ENCODE results near the gene DSG3.
A peak's percentile ranks its signal among the peaks of the same experiment; 100 is the strongest.

The DSG3 gene

DNA sequence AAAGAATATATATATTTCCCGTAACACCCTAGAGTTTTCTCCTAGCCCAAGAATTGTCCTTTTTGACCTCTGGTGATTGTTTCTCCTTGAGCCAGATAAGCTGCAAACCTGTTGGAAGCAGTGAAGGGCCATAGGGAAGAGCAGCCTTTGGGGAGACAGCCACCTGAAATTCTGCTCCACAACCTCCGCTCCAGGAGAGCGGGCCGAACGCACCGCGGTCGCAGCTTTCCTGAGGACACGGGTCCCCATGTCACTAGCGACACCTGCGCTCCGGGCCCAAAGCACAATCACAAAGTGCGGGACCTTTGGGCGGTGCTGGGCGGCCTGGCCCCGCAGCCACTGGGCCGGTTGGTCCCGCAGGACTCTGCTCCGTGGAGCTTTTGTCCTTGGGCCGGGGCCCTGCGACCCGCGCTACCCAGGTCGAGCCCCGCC, 49.9 kb downstream of the DSG3 start:
- ChIA-PET CTCF (interaction anchor here (1.0 kb wide), 1 partner anchor 58 kb away, joined by 3 read pairs; no protein-coding TSS in a partner anchor), POLR2A (no interaction called here)
- TF ChIP-seq, protein P1, sequence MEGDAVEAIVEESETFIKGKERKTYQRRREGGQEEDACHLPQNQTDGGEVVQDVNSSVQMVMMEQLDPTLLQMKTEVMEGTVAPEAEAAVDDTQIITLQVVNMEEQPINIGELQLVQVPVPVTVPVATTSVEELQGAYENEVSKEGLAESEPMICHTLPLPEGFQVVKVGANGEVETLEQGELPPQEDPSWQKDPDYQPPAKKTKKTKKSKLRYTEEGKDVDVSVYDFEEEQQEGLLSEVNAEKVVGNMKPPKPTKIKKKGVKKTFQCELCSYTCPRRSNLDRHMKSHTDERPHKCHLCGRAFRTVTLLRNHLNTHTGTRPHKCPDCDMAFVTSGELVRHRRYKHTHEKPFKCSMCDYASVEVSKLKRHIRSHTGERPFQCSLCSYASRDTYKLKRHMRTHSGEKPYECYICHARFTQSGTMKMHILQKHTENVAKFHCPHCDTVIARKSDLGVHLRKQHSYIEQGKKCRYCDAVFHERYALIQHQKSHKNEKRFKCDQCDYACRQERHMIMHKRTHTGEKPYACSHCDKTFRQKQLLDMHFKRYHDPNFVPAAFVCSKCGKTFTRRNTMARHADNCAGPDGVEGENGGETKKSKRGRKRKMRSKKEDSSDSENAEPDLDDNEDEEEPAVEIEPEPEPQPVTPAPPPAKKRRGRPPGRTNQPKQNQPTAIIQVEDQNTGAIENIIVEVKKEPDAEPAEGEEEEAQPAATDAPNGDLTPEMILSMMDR (IDR thresholded peaks at IDR 0.05; ENCODE audit: control extremely low read depth, extremely low read depth, low read depth, missing control alignments), result no peak
- no peak for DNase-seq (ENCODE audit: extremely low spot score)

DNA sequence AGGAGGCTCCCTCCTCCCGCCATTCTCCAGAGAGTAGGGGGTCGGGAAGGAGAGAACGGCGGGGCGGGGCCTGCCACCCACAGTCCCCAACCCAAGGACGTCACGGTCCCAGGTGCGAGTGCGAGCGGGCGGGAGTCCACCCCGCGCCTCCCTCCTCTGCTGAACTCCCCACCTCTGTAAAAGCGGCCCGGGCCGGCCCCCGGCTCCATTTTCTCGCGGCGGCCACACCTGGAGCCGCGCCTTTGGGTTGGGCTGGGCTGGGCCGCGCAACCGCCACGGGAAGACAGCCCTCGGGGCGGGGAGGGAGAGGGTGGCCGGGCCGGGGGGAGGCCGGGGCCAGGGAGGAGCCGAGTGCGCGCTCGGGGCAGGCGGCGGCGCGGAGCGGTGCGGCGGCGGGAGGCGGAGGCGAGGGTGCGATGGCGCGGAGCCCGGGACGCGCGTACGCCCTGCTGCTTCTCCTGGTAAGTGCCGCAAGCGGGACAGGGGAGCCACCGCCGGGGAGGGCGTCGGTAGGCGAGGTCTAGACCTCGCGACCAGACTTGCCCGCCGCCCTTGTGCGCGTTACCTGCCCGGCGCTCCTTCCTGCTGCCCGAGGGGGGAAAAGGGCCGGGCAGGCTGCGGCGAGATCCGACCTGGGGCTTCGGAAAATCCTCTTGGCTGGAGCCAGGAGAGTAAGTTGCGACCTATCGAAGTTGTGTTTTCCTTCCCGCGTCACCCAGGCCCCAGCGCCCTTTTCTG, 50.5 kb downstream of the DSG3 start, which contains the start of gene DSG2:
Gene DSG2 (plus strand): TSS at position 342 of the 738 bp plus-strand sequence. CDS start 75 bp downstream, at position 417.
- ChIA-PET POLR2A (no interaction called here), CTCF (interaction anchor here (0.6 to 1.0 kb wide), 2 partner anchors 16 to 58 kb away, joined by 3 read pairs; no protein-coding TSS in a partner anchor)
- TF ChIP-seq, protein P1 (IDR thresholded peaks at IDR 0.05; ENCODE audit: control extremely low read depth, extremely low read depth, low read depth, missing control alignments), result no peak
- peak; percentile 86 for DNase-seq (ENCODE audit: extremely low spot score)

DNA sequence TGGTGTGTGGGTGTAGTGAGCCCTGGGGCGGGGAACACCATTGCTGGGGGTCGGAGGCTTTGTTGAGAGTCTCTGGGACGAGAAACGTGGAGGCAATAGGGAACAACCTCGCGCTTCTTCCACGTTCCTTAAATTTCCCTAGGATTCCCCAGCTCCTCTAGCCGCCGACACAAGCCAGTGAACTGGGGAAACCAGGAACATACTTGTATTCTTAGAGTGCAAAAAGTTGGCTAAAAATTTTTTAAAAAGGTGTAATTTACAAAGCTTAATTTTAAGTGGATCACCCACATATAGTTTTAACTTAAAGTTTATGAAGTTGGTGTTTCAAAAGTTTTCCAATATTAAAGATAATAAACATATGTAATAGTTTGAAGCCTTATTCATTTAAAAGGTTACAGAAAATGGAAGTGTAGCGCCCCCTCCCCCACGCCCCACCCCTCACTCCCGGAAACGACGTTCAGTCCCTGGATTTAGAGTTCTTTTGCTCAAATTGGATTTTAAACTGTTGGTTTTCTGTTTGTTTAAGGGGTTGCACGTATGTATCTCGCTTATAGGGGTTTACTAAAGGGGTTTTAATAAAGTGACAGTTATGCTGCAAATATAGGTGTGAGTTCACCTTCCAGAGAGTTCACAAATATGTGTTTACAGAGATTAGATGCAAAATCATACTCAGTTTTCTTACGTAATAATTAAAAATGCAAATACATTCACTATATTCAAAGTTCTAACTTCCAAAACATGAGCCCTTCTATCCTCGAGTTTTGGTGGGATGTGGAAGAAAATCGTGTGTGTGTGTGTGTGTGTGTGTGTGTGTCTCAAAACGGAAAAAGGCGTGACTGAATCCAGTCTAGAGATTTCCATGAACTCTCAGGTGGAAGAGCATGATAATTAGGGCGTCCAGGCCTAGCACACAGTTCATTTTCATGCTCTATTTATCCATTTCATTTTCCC, 51.3 kb downstream of the DSG3 start:
- CTCF ChIA-PET, result interaction anchor here (0.6 to 2.2 kb wide), 4 partner anchors 17 to 659 kb away, joined by 3 to 4 read pairs (median 4); no protein-coding TSS in a partner anchor
- POLR2A ChIA-PET, result interaction anchor here (0.6 kb wide), 1 partner anchor 120 kb away, joined by 3 read pairs; no protein-coding TSS in a partner anchor
- DNase-seq (ENCODE audit: extremely low spot score), result no peak
- TF ChIP-seq, protein P1 (IDR thresholded peaks at IDR 0.05; ENCODE audit: control extremely low read depth, extremely low read depth, low read depth, missing control alignments), result no peak

DNA sequence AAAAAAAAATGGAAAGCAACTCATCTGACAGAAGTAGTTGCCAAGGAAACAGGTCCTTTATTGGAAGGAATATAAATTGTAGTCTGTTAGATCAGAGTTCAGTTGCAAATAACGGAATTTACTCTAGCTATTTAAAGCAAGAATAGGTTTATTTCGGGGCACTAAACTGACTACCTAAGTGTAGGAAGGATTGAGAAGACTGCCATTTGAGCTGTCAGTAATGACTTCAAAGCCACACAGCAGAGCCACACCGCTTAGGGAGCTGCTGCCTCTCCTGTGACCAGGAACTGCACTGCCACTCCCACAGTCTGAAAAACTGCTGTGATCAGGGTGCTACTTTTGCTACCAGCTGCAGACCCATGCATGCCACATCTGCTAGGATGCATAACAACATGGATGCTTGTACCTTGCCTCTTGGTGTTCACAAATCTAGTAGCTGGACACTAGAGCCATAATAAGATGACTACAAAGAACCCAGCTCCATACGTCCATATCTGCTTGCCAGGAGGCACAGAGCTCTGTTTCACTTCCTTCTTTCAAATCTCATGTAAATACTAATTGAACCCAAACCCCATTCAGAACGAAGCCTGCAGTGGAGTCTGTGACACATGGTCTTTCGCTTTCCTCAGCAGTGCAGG, 52.6 kb downstream of the DSG3 start:
- CTCF ChIA-PET, result interaction anchor here (0.9 to 4.0 kb wide), 10 partner anchors 10 to 658 kb away, joined by 3 to 12 read pairs (median 4); no protein-coding TSS in a partner anchor
- POLR2A ChIA-PET, result interaction anchor here (0.7 to 1.9 kb wide), 2 partner anchors 13 to 293 kb away, joined by 5 to 9 read pairs; no protein-coding TSS in a partner anchor
- DNase-seq (ENCODE audit: extremely low spot score), result peak; percentile 65
- TF ChIP-seq, protein P1 (IDR thresholded peaks at IDR 0.05; ENCODE audit: control extremely low read depth, extremely low read depth, low read depth, missing control alignments), result no peak

DNA sequence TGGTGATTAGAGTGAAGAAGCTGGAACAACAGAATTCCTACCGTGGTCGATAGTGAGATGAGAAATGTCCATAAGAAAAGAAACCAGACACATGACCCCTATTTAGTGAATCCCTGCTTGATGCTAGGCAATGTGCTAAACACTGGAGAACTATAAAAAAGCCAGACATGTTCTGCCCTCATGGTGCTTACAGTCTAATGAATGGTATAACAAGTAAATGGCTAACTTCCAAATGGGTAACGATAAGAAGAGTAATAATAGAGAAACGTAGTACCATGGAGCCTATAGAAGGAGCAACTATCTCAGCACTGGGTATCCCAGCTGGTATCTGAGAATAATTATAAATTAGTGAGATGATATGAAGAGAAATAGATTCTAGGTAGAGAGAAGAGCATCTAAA, 55.5 kb downstream of the DSG3 start:
- ChIA-PET CTCF (interaction anchor here (0.7 to 4.0 kb wide), 5 partner anchors 9 to 79 kb away, joined by 4 to 12 read pairs (median 5); no protein-coding TSS in a partner anchor), POLR2A (no interaction called here)
- TF ChIP-seq, protein P1 (IDR thresholded peaks at IDR 0.05; ENCODE audit: control extremely low read depth, extremely low read depth, low read depth, missing control alignments), result no peak
- no peak for DNase-seq (ENCODE audit: extremely low spot score)

Data from GM10248 (cell line).